IMR-90 (cell line): Measurements from ENCODE around the gene RFXANK. TPM values are rescaled to one million over a fixed set of nuclear protein-coding genes. Genes with fewer than 3 reads are reported as not detected.
A peak's percentile ranks its signal among the peaks of the same experiment; 100 is the strongest.

Source experiments
- ATAC-seq: fragments of 200-7000 bp; cut with Tn5 transposase; 2 replicates; pipeline ENCODE4 v1.9.1; 2020; ENCODE audit warnings: low read depth, mild to moderate bottlenecking, moderate library complexity
- BruUV-seq: library from RNA; stranded (reverse); fragments of 400-500 nt; replicated peaks from 2 replicates; lab custom pipeline; 2021; lab: Mats Ljungman, UMichigan
- CTCF ChIA-PET: fragments of 300-600 bp; formaldehyde crosslinking; extraction: SDS; loops from one replicate; lab custom pipeline; 2021; ENCODE audit warnings: antibody characterized with exemption; lab: Yijun Ruan, JAX
- POLR2A ChIA-PET: fragments of 300-600 bp; sonication (Branson Sonifier 250); formaldehyde crosslinking; loops from one replicate; lab custom pipeline; 2022; ENCODE audit warnings: antibody characterized with exemption; ENCODE audit not compliant: unreplicated experiment; lab: Charles Lee
- DNase-seq: peaks from one replicate; pipeline ENCODE4 v3.0.0; 2013
- H2AFZ ChIP-seq: replicated peaks from 2 replicates; pipeline ENCODE3; 2013; ENCODE audit warnings: low read length, mild to moderate bottlenecking; ENCODE audit not compliant: poor library complexity
- H2AK5ac ChIP-seq: 2 replicates; pipeline ENCODE4 v1.6.1; 2013; ENCODE audit warnings: low read depth, low read length, inconsistent platforms
- H2AK9ac ChIP-seq: replicated peaks from 2 replicates; pipeline ENCODE3; 2013; ENCODE audit warnings: mild to moderate bottlenecking, low read depth, low read length, moderate library complexity; ENCODE audit not compliant: poor library complexity
- H2BK120ac ChIP-seq: 2 replicates; pipeline ENCODE4 v1.6.1; 2013; ENCODE audit warnings: low read depth, low read length, inconsistent platforms
- H2BK15ac ChIP-seq: 3 replicates; pipeline ENCODE4 v1.6.1; 2013; ENCODE audit warnings: low read depth, low read length, inconsistent platforms
- H2BK20ac ChIP-seq: 2 replicates; pipeline ENCODE4 v1.6.1; 2013; ENCODE audit warnings: low read depth, mild to moderate bottlenecking, inconsistent platforms, low read length, moderate library complexity
- H2BK5ac ChIP-seq: 2 replicates; pipeline ENCODE4 v1.6.1; 2013; ENCODE audit warnings: mild to moderate bottlenecking, low read depth, low read length, inconsistent platforms; ENCODE audit not compliant: poor library complexity, severe bottlenecking
- H3K14ac ChIP-seq: replicated peaks from 2 replicates; pipeline ENCODE4 v1.6.1; 2013; ENCODE audit warnings: low read depth, low read length, inconsistent platforms
- H3K18ac ChIP-seq: 2 replicates; pipeline ENCODE4 v1.6.1; 2013; ENCODE audit warnings: low read depth, low read length, control low read depth
- H3K23ac ChIP-seq: 2 replicates; pipeline ENCODE4 v1.6.1; 2013; ENCODE audit warnings: low read depth, low read length, inconsistent platforms
- H3K27ac ChIP-seq: 2 replicates; pipeline ENCODE4 v1.5.1; 2013; ENCODE audit warnings: mild to moderate bottlenecking, control low read depth, low read length; ENCODE audit not compliant: insufficient read depth
- H3K27me3 ChIP-seq: 2 replicates; pipeline ENCODE4 v1.6.1; 2013; ENCODE audit warnings: low read length; ENCODE audit not compliant: control insufficient read depth, insufficient read depth
- H3K36me3 ChIP-seq: 2 replicates; pipeline ENCODE4 v1.6.1; 2013; ENCODE audit warnings: low read length, mixed read lengths; ENCODE audit not compliant: control insufficient read depth, insufficient read depth
- H3K4ac ChIP-seq: 2 replicates; pipeline ENCODE4 v1.6.1; 2013; ENCODE audit warnings: low read depth, low read length, inconsistent platforms
- H3K4me1 ChIP-seq: 2 replicates; pipeline ENCODE4 v1.6.1; 2013; ENCODE audit warnings: low read length, mixed read lengths; ENCODE audit not compliant: control insufficient read depth, insufficient read depth
- H3K4me2 ChIP-seq: 2 replicates; pipeline ENCODE4 v1.6.1; 2013; ENCODE audit warnings: low read depth, mild to moderate bottlenecking, control low read depth, low read length, moderate library complexity
- H3K4me3 ChIP-seq: 2 replicates; pipeline ENCODE4 v1.5.1; 2013; ENCODE audit warnings: low read depth, mild to moderate bottlenecking, control low read depth, low read length, moderate library complexity; ENCODE audit not compliant: insufficient read depth
- H3K56ac ChIP-seq: 2 replicates; pipeline ENCODE4 v1.6.1; 2013; ENCODE audit warnings: low read length, inconsistent platforms; ENCODE audit not compliant: insufficient read depth; ENCODE audit errors: extremely low read depth
- H3K79me1 ChIP-seq, 2 experiments: 2 replicates each; pipeline ENCODE4 v1.6.1; 2013; ENCODE audit warnings: low read length in 2 of 2, inconsistent platforms in 1 of 2, low read depth in 1 of 2
- H3K9ac ChIP-seq: 2 replicates; pipeline ENCODE4 v1.6.1; 2013; ENCODE audit warnings: low read depth, low read length, control low read depth
- H3K9me1 ChIP-seq: 2 replicates; pipeline ENCODE4 v1.6.1; 2013; ENCODE audit warnings: low read length, inconsistent platforms; ENCODE audit not compliant: insufficient read depth
- H3K9me3 ChIP-seq: 2 replicates; pipeline ENCODE4 v1.6.1; 2013; ENCODE audit warnings: low read length; ENCODE audit not compliant: control insufficient read depth, insufficient read depth
- H4K20me1 ChIP-seq: 2 replicates; pipeline ENCODE4 v1.6.1; 2013; ENCODE audit warnings: low read length, inconsistent platforms; ENCODE audit not compliant: insufficient read depth
- H4K5ac ChIP-seq: 2 replicates; pipeline ENCODE4 v1.6.1; 2013; ENCODE audit warnings: mild to moderate bottlenecking, low read depth, low read length, control low read depth
- H4K8ac ChIP-seq, 2 experiments: 2 replicates each; pipeline ENCODE4 v1.6.1; 2013; ENCODE audit warnings: low read depth in 2 of 2, low read length in 2 of 2, control low read depth in 1 of 2, inconsistent platforms in 1 of 2
- H4K91ac ChIP-seq: 2 replicates; pipeline ENCODE4 v1.6.1; 2013; ENCODE audit warnings: low read depth, low read length, inconsistent platforms; ENCODE audit not compliant: insufficient read depth
- BHLHE40 ChIP-seq: fragments of 150-350 bp; IDR thresholded peaks from 2 replicates; pipeline ENCODE4 v1.6.1; 2016; ENCODE audit warnings: mild to moderate bottlenecking, low read depth, low read length
- CEBPB ChIP-seq: IDR thresholded peaks from 2 replicates; pipeline ENCODE4 v1.6.1; 2012; ENCODE audit warnings: low read depth, low read length, improper control_type of control experiment
- MAZ ChIP-seq: IDR thresholded peaks from 2 replicates; pipeline ENCODE4 v1.6.1; 2012; ENCODE audit warnings: low read depth, mild to moderate bottlenecking, low read length, improper control_type of control experiment, moderate library complexity, borderline replicate concordance
- MXI1 ChIP-seq: IDR thresholded peaks from 2 replicates; pipeline ENCODE4 v1.6.1; 2012; ENCODE audit warnings: low read depth, mild to moderate bottlenecking, low read length, moderate library complexity, borderline replicate concordance
- NFE2L2 ChIP-seq: fragments of 150-350 bp; IDR thresholded peaks from 2 replicates; pipeline ENCODE4 v1.6.1; 2016; ENCODE audit warnings: low read depth, mild to moderate bottlenecking, low read length
- POLR2A ChIP-seq: IDR thresholded peaks from 2 replicates; pipeline ENCODE4 v1.6.1; 2012; ENCODE audit warnings: mild to moderate bottlenecking, low read depth, low read length
- RFX5 ChIP-seq: IDR thresholded peaks from 2 replicates; pipeline ENCODE4 v1.8.0; 2012; ENCODE audit warnings: low read depth, mild to moderate bottlenecking, low read length, moderate library complexity
- SMC3 ChIP-seq: fragments of 150-350 bp; IDR thresholded peaks from 2 replicates; pipeline ENCODE4 v1.6.1; 2016; ENCODE audit warnings: low read depth, mild to moderate bottlenecking, antibody characterized with exemption, low read length, moderate library complexity
- WGBS, 2 experiments: methylation state at CpG; one replicate each; pipeline versions ENCODE4 v1.1.5 to v1.1.7; 2013; ENCODE audit warnings: missing lambda C conversion rate in 2 of 2; ENCODE audit not compliant: insufficient read length in 1 of 2; ENCODE audit errors: extremely low coverage in 2 of 2; 5-methylcytosine and 5-hydroxymethylcytosine counted together
- dilution Hi-C: fragments of 300-500 bp; cut with HindIII; formaldehyde crosslinking; loops from one replicate; pipeline ENCODE4 v1.14.3; 2018; ENCODE audit warnings: low sequenced_read_pairs; ENCODE audit not compliant: unreplicated experiment
- in situ Hi-C: fragments of 300-500 bp; cut with MboI; formaldehyde crosslinking; loops from 3 replicates; pipeline ENCODE4 v1.14.3; 2019; ENCODE audit warnings: low sequenced_read_pairs, inconsistent platforms, mixed read lengths
- intact Hi-C: fragments of 100-400 bp; cut with micrococcal nuclease; formaldehyde crosslinking; loops from 2 replicates; pipeline ENCODE4 v1.10.0; 2022
- polyA plus RNA-seq, 3 experiments: library from polyadenylated mRNA; depleted of rRNA; stranded (reverse); fragments of >200 nt; gene quantifications; 2 replicates each; pipeline ENCODE4 v1.2.3, GENCODE V29; 2012; ENCODE audit warnings: low replicate concordance in 1 of 3
- total RNA-seq: library from RNA; depleted of rRNA; stranded (reverse); fragments of >200 nt; gene quantifications from 2 replicates; pipeline ENCODE4 v1.2.3, GENCODE V29; 2012
- TF ChIP-seq, protein P1 (sequence below): fragments of 150-350 bp; IDR thresholded peaks from 2 replicates; pipeline ENCODE4 v1.6.1; 2017; ENCODE audit warnings: mild to moderate bottlenecking, antibody characterized with exemption, low read length, low read depth
- TF ChIP-seq, protein P2 (sequence below): fragments of 150-350 bp; IDR thresholded peaks from 2 replicates; pipeline ENCODE4 v1.6.1; 2016; ENCODE audit warnings: low read depth, mild to moderate bottlenecking, low read length, moderate library complexity, borderline replicate concordance
- TF ChIP-seq, protein P3 (sequence below): conservative IDR thresholded peaks from 2 replicates; pipeline ENCODE4 v1.5.1; 2012; ENCODE audit warnings: mild to moderate bottlenecking, low read depth, low read length, improper control_type of control experiment

Gene RFXANK
- total and polyA plus RNA-seq, 2 of the 4 experiments (the other 2 are of a cell fraction), result 68.3 to 97.8 TPM

DNA sequence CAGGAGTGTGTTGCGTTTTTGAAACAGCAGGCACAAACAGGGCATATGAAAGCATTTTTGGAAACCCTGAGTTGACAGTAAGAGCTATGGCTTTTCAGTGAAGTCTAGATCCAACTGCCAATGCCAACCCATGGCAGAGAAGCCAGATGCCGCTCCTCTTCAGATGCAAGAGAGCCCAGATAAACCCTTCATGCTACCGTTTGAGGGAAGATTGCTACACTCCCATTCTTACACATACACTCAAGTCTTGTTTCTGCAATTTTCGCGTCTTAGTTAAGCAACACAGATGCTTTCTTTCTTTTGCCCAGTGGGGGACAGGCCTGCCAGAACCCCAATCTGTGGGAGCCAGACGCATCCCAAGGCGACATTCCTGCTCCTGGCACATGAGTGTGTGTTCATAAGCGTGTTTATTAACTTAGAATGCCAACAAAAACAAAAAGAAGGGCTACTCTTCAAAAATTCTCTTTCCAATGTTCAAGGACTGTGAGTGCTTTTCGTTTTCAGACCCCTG, 10.5 kb upstream of the RFXANK start (continued):
- TF ChIP-seq MAZ (no peak), MXI1 (no peak), RFX5 (no peak), NFE2L2 (no peak), POLR2A (no peak), SMC3 (no peak)

DNA sequence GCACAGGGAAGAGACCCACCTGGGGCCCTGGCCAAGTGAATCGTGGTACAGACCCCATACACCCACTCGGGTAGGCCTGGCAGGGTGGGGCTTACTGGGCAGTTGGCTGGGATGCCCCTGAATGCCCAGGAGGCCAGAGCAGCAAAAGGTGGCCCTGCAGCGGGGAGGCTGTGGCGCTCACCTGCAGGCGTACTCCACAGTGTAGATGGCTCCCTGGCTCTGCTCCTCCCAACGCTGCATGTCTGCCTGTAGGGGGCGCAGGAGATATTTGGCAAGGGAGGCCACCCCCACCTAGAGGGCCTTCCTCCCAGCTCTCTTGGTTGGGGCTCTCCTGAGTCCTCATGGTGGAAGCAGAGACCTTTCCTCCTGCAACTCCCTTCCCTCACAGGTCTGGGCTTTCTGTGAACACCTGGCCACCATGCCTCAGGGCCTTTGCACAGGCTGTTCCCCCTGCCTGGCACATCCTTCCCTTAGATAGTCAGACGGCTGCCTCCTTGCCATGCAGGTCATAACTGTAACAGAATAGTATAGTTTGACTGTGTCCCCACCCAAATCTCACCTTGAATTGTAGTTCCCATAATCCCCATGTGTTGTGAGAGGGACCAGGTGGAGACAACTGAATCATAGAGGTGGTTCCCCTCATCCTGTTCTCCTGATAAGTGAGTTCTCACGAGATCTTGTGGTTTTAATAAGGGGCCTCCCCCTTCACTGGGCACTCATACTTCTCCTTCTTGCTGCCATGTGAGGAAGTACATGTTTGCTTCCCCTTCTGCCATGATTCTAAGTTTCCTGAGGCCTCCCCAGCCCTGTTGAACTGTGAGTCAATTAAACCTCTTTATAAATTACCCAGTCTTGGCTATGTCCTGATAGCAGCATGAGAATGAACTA, 6.0 kb upstream of the RFXANK start:
- no peak overlapping the region for H2AK5ac ChIP-seq
- no peak overlapping the region for H4K5ac ChIP-seq
- H3K4me3 ChIP-seq, result no peak overlapping the region
- H3K4me2 ChIP-seq, result no peak overlapping the region
- ATAC-seq (peak; percentile 89), DNase-seq (peak; percentile 31)
- H3K9ac ChIP-seq, result no peak overlapping the region
- intact Hi-C loops, result no loop called here
- no peaks in the 10 kb centered on the region; the same call in 1 of the 2 replicates for H3K9me1 ChIP-seq
- peaks cover 23% of the 10 kb centered on the region for H3K36me3 ChIP-seq
- H3K79me1 ChIP-seq, result peaks cover 24 to 43% of the 10 kb centered on the region in 2 experiments
- H3K18ac ChIP-seq, result no peak overlapping the region
- no peaks in the 10 kb centered on the region for H3K9me3 ChIP-seq
- peak overlapping the region; percentile 56 for H2AFZ ChIP-seq
- H3K56ac ChIP-seq, result no peak overlapping the region
- no peak overlapping the region for H3K23ac ChIP-seq
- H4K20me1 ChIP-seq, result 0 out of 2 replicates have a peak, but pooled peaks cover under 1% of the 10 kb centered on the region
- H4K8ac ChIP-seq, result no peak overlapping the region
- 100% methylated on average over 1 of the region's 9 CpGs; no CpG with 5 or more reads in 1 of the 2 experiments for WGBS, 2 experiments
- no peaks in the 10 kb centered on the region for H3K27me3 ChIP-seq
- no peak overlapping the region for H4K91ac ChIP-seq
- no peak overlapping the region for H2BK15ac ChIP-seq
- H3K4me1 ChIP-seq, result no peaks in the 10 kb centered on the region
- dilution Hi-C loops, result no loop called here
- CTCF ChIA-PET, result no interaction called here
- H2BK5ac ChIP-seq, result no peak overlapping the region
- H3K14ac ChIP-seq, result no peak overlapping the region
- H2BK120ac ChIP-seq, result no peak overlapping the region
- in situ Hi-C loops, result no loop called here
- no TSS peak for BruUV-seq
- H2AK9ac ChIP-seq, result peak overlapping the region; percentile 37
- POLR2A ChIA-PET, result no interaction called here
- no peak overlapping the region for H3K27ac ChIP-seq
- no peak overlapping the region for H2BK20ac ChIP-seq
- no peak overlapping the region for H3K4ac ChIP-seq
- TF ChIP-seq, protein P1, sequence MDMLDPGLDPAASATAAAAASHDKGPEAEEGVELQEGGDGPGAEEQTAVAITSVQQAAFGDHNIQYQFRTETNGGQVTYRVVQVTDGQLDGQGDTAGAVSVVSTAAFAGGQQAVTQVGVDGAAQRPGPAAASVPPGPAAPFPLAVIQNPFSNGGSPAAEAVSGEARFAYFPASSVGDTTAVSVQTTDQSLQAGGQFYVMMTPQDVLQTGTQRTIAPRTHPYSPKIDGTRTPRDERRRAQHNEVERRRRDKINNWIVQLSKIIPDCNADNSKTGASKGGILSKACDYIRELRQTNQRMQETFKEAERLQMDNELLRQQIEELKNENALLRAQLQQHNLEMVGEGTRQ, result no peak
- TF ChIP-seq MAZ, result peak; percentile 53; the same call in 1 of the 2 replicates
- TF ChIP-seq, protein P2, sequence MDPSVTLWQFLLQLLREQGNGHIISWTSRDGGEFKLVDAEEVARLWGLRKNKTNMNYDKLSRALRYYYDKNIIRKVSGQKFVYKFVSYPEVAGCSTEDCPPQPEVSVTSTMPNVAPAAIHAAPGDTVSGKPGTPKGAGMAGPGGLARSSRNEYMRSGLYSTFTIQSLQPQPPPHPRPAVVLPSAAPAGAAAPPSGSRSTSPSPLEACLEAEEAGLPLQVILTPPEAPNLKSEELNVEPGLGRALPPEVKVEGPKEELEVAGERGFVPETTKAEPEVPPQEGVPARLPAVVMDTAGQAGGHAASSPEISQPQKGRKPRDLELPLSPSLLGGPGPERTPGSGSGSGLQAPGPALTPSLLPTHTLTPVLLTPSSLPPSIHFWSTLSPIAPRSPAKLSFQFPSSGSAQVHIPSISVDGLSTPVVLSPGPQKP, result no peak
- no peak for TF ChIP-seq MXI1
- no peak for TF ChIP-seq BHLHE40
- TF ChIP-seq, protein P3, sequence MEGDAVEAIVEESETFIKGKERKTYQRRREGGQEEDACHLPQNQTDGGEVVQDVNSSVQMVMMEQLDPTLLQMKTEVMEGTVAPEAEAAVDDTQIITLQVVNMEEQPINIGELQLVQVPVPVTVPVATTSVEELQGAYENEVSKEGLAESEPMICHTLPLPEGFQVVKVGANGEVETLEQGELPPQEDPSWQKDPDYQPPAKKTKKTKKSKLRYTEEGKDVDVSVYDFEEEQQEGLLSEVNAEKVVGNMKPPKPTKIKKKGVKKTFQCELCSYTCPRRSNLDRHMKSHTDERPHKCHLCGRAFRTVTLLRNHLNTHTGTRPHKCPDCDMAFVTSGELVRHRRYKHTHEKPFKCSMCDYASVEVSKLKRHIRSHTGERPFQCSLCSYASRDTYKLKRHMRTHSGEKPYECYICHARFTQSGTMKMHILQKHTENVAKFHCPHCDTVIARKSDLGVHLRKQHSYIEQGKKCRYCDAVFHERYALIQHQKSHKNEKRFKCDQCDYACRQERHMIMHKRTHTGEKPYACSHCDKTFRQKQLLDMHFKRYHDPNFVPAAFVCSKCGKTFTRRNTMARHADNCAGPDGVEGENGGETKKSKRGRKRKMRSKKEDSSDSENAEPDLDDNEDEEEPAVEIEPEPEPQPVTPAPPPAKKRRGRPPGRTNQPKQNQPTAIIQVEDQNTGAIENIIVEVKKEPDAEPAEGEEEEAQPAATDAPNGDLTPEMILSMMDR, result peak; percentile 57
- no peak for TF ChIP-seq CEBPB
- no peak for TF ChIP-seq POLR2A
